Brain microvascular endothelial cell (primary cell): ENCODE measurements around the gene WNT5A.

Source experiments
- DNase-seq: peaks from one replicate; pipeline ENCODE4 v3.0.0-alpha.2; 2020
- H3K27ac ChIP-seq: fragments of 250-450 bp; sonication (Bioruptor Pico); 2 replicates; pipeline ENCODE4 v1.5.1; 2020; ENCODE audit warnings: mild to moderate bottlenecking, moderate library complexity
- H3K27me3 ChIP-seq: fragments of 250-450 bp; sonication (Bioruptor Pico); replicated peaks from 2 replicates; pipeline ENCODE4 v1.5.1; 2020; ENCODE audit warnings: mild to moderate bottlenecking
- H3K36me3 ChIP-seq: fragments of 250-450 bp; sonication (Bioruptor Pico); replicated peaks from 2 replicates; pipeline ENCODE4 v1.5.1; 2020; ENCODE audit warnings: mild to moderate bottlenecking
- H3K4me3 ChIP-seq: 2 replicates; pipeline ENCODE4 v1.5.1; 2011; ENCODE audit warnings: low read depth, mild to moderate bottlenecking, control low read depth, low read length, moderate library complexity
- in situ Hi-C: cut with HindIII; loops from 2 replicates; pipeline ENCODE4 v1.10.0; 2017; ENCODE audit warnings: low sequenced_read_pairs, low pct_ligation_motif_present
- TF ChIP-seq, protein P1 (sequence below): IDR thresholded peaks from 2 replicates; pipeline ENCODE4 v1.5.1; 2011; ENCODE audit warnings: low read depth, mild to moderate bottlenecking, moderate library complexity, low read length, control low read depth, inconsistent platforms; ENCODE audit errors: missing control alignments

WNT5A gene

GRCh38 chr3:55442861-55443260 lies 44.2 kb downstream of the WNT5A start:
- TF ChIP-seq, protein P1, sequence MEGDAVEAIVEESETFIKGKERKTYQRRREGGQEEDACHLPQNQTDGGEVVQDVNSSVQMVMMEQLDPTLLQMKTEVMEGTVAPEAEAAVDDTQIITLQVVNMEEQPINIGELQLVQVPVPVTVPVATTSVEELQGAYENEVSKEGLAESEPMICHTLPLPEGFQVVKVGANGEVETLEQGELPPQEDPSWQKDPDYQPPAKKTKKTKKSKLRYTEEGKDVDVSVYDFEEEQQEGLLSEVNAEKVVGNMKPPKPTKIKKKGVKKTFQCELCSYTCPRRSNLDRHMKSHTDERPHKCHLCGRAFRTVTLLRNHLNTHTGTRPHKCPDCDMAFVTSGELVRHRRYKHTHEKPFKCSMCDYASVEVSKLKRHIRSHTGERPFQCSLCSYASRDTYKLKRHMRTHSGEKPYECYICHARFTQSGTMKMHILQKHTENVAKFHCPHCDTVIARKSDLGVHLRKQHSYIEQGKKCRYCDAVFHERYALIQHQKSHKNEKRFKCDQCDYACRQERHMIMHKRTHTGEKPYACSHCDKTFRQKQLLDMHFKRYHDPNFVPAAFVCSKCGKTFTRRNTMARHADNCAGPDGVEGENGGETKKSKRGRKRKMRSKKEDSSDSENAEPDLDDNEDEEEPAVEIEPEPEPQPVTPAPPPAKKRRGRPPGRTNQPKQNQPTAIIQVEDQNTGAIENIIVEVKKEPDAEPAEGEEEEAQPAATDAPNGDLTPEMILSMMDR: no peak
- no peak overlapping the region for H3K4me3 ChIP-seq
- no peaks in the 10 kb centered on the region for H3K36me3 ChIP-seq
- H3K27ac ChIP-seq: no peak overlapping the region
- in situ Hi-C loops: no loop called here
- no peaks in the 10 kb centered on the region for H3K27me3 ChIP-seq
- no peak for DNase-seq

DNA sequence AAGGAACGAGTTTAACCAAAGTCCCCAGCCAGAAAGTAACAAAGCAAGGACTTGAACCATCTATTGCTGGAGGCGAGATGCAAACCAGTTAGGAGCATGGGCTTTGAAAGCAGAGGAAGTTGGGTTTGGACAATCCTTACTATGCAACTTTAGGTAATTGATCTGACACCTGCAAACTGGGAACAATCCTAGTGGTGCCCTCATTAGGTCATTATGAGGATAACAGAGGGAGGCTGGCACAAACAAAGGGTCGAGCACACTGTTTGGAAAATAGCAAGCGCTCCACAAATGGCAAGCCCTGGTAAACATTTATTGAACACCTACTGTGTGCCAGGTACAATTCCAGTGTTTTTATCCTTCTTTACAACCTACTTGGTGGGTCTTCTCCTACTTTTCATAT lies 45.6 kb downstream of the WNT5A start:
- TF ChIP-seq, protein P1: no peak
- Histone ChIP-seq H3K4me3 (no peak overlapping the region), H3K27me3 (no peaks in the 10 kb centered on the region), H3K36me3 (no peaks in the 10 kb centered on the region), H3K27ac (no peak overlapping the region)
- DNase-seq: no peak
- in situ Hi-C loops: no loop called here

DNA sequence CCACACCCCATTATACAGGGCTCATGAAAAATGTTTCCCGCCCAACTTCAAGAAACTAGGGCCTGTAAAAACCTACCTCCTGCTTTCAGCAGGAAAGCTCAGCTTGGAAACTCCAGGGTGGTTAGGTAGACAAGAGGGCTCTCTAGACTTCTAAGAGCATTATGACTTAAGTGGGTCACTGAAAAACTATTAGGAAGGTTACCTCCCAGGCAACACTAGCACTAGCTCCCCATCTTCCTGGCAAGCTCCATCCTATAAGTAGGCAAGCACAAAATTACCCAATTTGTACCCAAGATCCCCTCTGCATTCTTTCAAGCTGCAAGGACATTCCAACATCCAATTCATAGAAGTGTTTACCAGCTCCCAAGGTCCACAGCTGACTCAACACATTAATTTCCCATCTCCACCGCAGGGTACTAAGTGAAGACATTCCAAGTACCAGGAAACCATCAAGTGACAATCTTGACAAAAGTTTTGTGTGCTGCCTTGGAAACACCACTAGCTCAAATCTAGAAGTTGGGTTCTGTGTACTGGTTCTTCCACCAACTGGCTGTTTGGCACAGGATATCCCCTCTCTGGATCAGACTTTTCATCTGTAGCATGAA lies 46.9 kb downstream of the WNT5A start:
- DNase-seq: no peak
- H3K4me3 ChIP-seq: no peak overlapping the region
- no peaks in the 10 kb centered on the region for H3K27me3 ChIP-seq
- in situ Hi-C loops: no loop called here
- H3K36me3 ChIP-seq: no peaks in the 10 kb centered on the region
- TF ChIP-seq, protein P1: no peak
- H3K27ac ChIP-seq: no peak overlapping the region

- in situ Hi-C loops: no loop called here
Observed at GRCh38 chr3:55439657-55440056, 47.4 kb downstream of the WNT5A start.

GRCh38 chr3:55436644-55437043 lies 50.5 kb downstream of the WNT5A start:
- H3K4me3 ChIP-seq: no peak overlapping the region
- in situ Hi-C loops: no loop called here
- no peak for DNase-seq
- no peak overlapping the region for H3K27ac ChIP-seq
- no peaks in the 10 kb centered on the region for H3K36me3 ChIP-seq
- H3K27me3 ChIP-seq: no peaks in the 10 kb centered on the region
- TF ChIP-seq, protein P1: no peak

More at GRCh38 chr3:55439657-55440056, 47.4 kb downstream of the WNT5A start:
- no peak for DNase-seq
- TF ChIP-seq, protein P1: no peak
- Histone ChIP-seq H3K27ac (no peak overlapping the region), H3K27me3 (no peaks in the 10 kb centered on the region), H3K36me3 (no peaks in the 10 kb centered on the region), H3K4me3 (no peak overlapping the region)

- Histone ChIP-seq H3K36me3 (no peaks in the 10 kb centered on the region), H3K4me3 (no peak overlapping the region), H3K27me3 (no peaks in the 10 kb centered on the region), H3K27ac (no peak overlapping the region)
- DNase-seq: no peak
- TF ChIP-seq, protein P1: no peak
- in situ Hi-C loops: no loop called here
Observed at GRCh38 chr3:55435491-55435890, 51.6 kb downstream of the WNT5A start.
